Stimulated activated CD8-positive, alpha-beta memory T cell treated with anti-CD3 and anti-CD28 coated beads, Interleukin-15, amount 100 ng/mL, for 24 hours (primary cell): Measurements from ENCODE around the gene STEAP1B.
A peak's percentile ranks its signal among the peaks of the same experiment; 100 is the strongest.
"Not testable (repeated sequence)": the region's sequence is repeated elsewhere in the genome, so short reads cannot be mapped to it uniquely, and the experiment has no call there.

Experiments
- DNase-seq: peaks from one replicate; pipeline ENCODE4 v3.0.0-alpha.2; 2020; ENCODE audit warnings: low read depth

Gene STEAP1B

GRCh38 chr7:22496912-22497311, 3.1 kb downstream of the STEAP1B start:
- not testable (repeated sequence) for DNase-seq

GRCh38 chr7:22496296-22496888, 3.6 kb downstream of the STEAP1B start:
- DNase-seq: not testable (repeated sequence)

DNA sequence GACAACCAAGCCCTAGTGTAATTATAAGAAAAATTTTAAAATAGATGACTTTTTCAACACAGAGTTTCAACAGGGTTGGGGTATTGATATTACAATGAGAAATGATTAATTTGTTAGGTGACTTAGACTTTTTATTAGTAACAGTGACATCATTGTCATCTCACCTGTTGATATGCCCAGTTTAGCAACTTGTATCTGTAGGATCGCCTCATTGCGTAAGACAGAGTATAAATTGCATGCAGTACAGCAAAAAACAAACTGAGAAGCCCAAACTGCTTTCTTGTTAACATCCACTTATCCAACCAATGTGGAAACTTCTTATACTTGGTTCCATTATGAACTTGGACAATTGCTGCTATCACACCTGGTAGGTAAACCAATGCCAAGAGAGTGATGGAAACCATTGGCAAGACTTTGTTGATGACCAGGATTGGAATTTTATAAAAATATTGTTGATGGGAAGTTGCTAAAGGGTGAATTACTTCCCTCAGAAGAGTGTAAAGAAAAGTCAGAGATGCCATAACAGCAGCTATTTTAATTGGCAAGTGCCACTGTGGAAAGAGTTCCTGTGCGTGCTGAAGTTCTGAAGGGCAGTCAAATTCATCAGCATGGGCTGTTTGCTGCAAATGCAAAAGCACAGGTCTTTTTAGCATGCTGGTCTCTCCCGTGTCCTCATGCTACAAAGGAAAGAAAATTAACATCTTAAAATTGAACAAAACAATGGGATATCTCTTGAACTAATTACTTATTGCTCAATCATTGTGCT, 6.6 kb downstream of the STEAP1B start:
- DNase-seq: not testable (repeated sequence)

DNA sequence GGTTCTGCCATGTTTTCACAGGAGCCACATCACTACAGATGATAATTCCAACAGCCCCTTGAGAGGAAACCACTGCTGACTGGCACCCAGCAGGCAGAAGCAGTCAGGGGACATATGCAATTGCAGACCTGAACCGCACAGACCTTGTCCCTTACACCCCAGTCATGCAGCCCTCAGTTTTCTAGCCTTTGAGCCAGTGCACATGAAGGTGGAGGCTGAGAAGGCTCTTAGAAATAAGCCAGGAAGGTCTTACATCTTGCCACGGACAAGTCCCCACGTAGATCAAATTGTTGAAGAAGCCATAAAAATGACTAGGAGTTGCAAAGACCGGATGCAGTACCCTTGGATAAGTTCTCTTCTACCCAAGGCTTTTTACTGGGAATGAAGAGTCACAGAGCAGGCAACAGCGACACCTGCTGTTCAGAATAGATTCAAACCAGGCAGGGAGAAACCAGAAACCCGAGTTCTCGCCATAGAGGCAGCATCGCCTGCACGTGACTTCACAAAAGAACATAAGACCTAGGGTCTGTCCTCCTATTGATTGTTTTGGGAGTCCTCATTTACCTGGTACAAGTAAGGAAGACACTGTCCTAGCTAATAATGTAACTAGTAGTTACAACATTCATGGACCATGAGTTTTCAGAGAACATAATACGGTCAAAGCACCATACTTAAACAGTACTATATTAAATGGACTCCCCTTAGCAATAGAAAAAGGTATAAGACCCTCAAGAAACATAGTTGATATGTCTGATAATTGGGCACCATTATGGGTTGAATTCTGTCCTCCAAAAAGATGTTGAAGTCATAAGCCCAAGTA, 11.1 kb downstream of the STEAP1B start:
- peak; percentile 6 for DNase-seq

- no peak for DNase-seq
These were observed 11.9 kb downstream of the STEAP1B start for GRCh38 chr7:22487978-22488642.

DNA sequence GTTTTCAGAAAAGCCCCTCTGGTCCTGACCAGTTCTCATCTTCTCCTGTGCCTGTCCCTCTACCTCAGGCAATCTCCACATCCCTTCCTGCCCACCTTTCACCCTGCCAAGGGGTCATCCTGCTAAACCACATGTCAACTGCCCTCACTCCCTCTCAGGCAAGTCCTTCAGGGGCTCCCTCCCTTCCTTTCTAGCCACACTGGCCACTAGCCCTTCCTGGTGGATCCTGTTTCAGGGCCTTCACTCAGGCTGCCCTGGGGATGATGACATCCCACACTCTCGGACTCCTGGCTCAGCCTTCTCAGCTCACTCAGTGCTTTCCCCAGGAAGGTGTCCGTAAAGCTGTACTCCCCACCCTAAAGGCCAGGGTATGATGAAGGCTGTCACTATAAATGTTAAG, 13.4 kb downstream of the STEAP1B start:
- no peak for DNase-seq

- no peak for DNase-seq
These were observed 14.8 kb downstream of the STEAP1B start for GRCh38 chr7:22485189-22485588.

GRCh38 chr7:22482503-22482902, 17.5 kb downstream of the STEAP1B start:
- no peak for DNase-seq

DNA sequence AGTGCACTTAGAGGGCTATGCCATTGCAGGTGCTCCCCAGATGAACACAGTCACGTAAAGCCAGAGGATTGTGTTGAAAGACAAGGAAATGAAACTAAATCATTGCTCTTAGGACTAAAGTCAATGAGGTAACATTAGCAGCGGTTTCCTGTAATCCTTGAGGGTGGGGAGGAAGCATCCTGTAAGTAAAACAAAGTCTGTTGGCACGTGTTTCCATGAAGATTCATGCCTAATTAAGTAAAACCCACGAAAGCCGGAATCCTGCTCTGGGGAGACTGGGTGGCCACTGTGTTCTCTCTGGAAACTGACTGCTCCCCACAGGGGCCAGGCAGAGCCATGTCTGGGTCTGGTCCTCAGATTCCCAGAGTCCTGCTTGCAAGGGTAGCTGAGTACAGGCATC, 18.3 kb downstream of the STEAP1B start:
- no peak for DNase-seq

DNA sequence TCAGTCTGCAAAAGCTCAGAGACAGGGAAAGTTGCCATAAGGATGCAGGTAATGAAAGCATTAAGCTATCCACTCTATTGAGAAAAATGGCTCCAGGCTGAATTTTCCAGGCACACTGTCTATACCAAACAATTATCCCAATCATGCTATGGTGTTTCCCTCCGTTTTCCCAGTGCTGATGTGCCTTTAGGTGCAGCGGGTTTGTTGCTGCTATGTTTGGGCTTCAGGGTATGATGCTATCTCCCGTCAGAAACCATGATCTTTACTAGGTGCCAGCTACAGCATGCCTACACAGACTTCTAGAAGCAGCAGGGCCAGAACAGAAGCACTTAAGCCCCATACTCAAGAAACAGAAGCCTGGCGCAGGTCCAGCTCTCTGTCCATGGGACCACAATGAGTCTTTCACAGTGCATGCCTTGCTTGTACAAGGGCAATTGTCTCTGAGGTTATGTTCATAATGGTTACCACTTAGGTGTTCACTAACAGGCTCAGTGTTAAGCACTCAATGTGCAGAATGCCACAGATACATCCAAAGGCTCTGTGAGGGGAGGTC, 19.4 kb downstream of the STEAP1B start:
- DNase-seq: no peak

GRCh38 chr7:22477876-22478450, 22.0 kb downstream of the STEAP1B start:
- DNase-seq: no peak

DNA sequence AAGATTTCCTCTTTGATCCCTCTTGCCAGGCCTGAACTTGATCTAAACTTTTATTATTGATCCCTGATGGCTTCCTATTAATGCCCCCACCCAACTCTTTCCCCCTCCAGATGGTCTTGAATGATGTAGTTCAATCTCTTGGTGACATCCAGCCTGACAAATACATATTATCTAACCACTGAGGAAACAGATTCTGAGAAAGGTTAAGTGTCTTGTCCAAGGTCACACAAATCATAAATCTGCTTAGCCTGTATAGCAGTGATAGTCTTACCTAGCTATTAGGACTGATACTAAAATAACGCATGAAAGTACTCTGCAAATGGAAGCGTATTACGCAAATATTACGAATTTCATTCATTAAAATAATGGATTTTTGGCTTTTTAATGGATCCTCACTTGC, 22.7 kb downstream of the STEAP1B start:
- DNase-seq: no peak

- no peak for DNase-seq
These were observed 23.2 kb downstream of the STEAP1B start for GRCh38 chr7:22476824-22477223.

- no peak for DNase-seq
These were observed 25.3 kb downstream of the STEAP1B start for GRCh38 chr7:22474645-22475044.

GRCh38 chr7:22470981-22471380, 29.0 kb downstream of the STEAP1B start:
- no peak for DNase-seq

GRCh38 chr7:22469371-22470143, 30.4 kb downstream of the STEAP1B start:
- DNase-seq: no peak

- DNase-seq: no peak
These were observed 31.4 kb downstream of the STEAP1B start for GRCh38 chr7:22468609-22469008.

DNA sequence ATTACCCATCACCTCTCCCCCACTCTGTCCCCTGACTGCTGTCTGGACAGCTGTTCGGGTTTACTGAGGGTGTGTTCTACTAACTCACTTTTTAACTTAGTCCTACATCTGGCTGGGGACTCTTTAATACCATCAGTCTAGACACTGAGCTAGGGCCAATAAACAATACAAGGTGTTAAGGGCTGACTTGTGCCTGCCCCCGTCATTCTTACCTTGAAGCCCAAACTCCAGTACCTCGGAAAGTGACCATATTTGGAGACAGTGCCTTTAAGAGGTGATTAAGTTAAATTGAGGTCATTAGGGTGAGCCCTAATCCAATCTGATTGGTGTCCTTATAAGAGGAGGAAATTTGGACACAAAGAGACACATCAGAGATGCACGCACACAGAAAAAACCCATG, 35.7 kb downstream of the STEAP1B start:
- DNase-seq: no peak

GRCh38 chr7:22460363-22460988, 39.5 kb downstream of the STEAP1B start:
- DNase-seq: no peak

DNA sequence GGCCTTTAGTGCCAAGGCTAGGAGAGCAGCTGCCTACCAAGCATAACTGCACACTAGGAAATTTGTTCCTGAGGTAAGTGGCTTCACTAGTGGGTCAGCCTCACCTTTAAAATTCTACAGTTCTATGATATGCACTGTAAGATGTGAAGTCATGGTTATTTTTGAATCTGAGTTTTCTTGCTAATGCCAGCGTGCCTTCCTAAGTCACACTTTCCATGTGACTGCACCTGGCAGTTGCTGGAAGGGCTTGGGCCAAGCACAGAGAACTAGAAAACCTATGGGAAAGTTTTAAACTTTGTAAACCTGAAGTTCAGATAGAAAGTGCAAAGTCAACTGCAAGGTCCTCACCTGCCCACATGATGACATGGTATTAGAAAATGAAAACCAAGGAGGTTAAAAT, 42.5 kb downstream of the STEAP1B start:
- no peak for DNase-seq
